Measurements from ENCODE around the gene CLRN1.

The CLRN1 gene

DNA sequence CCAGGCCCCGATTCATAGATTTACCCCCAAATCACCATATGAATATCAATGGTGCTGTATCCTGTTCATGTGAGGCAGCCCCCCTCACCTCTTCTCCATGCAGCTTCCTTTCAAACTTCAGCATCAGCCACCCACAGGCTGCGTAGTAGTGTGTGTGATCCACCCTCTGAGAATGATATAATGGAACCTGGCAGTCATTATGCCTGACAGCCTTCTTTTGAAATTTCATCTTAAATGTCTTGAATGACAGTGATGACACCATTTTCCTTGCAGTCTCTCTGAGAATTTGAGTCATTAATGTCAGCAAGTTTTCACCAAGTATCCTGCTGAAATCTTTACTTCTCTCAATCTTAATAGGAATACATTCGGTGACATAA is 3.5 kb upstream of the CLRN1 start:
- peak in 1 of 2 donors; percentile 14 for DNase-seq (ENCODE audit: low read depth in 2 of 2)

DNA sequence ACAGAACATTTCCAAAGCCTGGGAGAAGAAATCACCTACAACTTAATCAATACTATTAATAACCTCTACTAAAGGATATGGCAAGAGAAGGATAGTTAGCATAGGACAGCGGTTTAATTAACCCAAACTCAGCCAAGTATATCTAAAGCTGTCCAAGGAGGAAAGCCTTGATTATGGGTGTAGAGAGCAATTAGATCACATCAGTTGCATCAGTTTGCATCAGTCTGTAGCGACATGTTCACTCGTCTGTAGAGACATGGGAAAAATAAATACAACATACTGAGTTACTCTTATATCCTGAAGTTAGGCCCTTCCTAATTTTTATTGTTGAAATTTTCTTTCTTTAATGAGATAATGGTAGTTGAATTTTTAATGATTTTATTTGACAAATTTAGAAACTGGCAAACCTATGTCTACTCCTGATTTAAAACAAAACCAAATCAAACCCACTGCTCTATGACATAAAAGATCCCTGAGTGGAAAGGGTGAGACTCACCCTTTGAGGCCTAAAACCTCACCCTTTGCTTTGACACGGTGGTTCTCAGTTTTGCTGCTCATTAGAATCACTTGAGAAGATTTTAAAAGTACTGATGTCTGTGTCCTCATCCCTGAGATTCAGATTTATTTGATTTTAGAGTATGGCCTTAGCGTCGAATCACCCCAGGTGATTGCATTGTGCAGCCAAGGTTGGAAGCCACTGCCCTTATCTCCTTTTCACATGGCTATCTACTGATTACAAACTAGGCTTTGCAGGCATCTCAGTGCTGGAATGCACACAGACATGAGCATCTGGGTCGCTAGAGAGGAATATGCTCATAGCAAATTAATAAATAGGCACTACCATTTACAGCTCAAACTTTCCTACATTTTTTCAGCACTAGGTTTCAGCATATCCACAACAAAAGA is 2.8 kb upstream of the CLRN1 start:
- no peak for DNase-seq (ENCODE audit: low read depth in 2 of 2)

DNA sequence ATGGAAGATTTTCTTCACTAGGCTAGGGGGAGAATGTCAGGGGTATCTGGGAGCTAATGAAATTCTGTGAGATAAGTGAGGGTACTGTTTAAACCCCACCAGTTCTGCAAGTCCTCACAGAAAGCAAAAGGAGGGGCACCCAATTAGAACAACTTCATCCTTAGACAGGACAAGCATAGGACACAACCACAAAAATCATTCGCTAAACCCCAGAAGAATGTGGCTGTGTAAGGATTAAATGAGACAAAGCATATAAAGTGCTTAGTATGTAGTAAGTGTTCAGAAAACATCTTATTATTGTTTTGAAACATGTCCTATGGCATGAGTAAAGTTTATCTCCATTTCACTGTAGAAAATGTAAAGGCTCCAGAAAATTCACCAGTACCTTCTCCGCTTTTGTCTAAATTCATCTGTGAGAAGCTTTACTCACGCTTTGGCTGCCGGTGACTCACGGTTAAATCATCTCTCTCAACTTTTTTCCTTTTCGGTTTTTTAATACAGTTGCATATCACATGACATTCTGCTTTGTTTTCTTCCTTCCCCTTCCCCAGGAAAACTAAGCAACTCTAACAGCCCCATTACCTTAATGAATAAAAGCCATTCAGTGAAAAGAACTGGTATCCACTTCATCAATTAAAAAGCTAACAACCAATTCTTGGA is 1.7 kb downstream of the CLRN1 start:
- DNase-seq (ENCODE audit: low read depth in 2 of 2): no peak

DNA sequence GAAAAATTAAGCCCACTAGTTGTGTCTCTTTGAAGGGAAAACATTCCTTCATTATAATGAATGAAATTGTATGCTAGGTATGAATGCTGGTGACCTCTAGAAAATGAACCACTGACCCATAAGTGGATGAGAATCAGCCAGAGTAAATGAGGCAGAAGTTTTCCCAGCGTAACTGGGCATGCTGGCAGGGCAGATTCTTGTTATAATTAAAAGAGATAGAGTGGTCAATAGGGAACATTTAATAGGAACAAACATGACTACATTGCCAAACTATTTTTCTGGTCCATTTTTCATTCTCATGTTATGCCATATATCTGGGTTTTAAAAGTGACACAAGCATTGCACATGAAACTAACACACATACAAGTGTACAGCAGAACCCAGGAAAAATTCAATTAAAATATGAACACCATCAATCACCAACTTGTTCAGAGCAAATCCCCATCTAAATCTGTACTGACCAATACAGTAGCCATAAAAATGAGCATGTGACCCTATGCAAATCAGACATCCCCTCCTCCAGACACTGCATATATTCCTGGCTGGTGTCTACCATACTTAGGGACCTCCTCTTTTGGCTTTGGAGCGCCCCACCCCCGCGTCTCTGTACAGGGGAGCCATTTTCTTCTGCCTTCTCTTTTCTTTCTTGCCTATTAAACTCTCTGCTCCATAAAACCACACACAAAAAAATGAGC is 4.0 kb downstream of the CLRN1 start:
- DNase-seq (ENCODE audit: low read depth in 2 of 2): no peak

DNA sequence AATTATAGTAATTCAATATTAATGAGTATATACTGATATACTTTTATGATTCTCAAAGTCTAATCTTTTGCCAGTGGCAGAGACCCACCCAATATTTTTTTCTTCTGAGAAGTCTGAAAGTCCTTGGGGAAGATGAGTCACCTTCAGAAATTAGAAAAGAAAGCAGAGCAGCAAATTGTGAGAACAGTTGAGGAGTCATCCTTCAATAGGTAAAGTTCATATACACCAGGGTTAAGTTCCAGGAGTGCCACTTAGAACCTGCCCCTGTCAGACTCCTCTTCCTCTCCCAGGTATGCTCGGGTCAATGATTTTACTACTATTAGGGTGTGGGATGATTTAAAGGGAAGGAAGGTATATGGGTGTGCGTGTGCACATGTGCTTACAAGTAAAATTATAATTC is 7.1 kb downstream of the CLRN1 start:
- DNase-seq (ENCODE audit: low read depth in 2 of 2): no peak

DNA sequence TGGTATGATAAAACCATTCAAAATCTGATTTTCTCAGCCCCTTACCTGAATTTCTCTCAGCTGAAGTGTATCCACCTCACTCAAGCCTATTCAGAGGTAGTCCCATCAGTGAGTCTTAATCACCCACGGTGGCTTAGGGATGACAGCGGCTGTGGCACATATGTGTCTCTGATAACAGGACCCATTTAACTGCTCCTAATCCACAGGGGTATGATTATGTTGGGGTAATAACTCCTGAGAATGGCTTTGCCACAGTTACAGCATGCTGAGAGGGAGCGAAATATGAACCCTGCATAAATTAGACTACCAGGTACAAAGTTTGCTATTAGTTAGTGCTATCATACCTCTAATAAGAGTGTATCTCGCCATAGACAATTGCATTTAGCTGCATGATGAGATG is 10.6 kb downstream of the CLRN1 start:
- no peak for DNase-seq (ENCODE audit: low read depth in 2 of 2)

DNA sequence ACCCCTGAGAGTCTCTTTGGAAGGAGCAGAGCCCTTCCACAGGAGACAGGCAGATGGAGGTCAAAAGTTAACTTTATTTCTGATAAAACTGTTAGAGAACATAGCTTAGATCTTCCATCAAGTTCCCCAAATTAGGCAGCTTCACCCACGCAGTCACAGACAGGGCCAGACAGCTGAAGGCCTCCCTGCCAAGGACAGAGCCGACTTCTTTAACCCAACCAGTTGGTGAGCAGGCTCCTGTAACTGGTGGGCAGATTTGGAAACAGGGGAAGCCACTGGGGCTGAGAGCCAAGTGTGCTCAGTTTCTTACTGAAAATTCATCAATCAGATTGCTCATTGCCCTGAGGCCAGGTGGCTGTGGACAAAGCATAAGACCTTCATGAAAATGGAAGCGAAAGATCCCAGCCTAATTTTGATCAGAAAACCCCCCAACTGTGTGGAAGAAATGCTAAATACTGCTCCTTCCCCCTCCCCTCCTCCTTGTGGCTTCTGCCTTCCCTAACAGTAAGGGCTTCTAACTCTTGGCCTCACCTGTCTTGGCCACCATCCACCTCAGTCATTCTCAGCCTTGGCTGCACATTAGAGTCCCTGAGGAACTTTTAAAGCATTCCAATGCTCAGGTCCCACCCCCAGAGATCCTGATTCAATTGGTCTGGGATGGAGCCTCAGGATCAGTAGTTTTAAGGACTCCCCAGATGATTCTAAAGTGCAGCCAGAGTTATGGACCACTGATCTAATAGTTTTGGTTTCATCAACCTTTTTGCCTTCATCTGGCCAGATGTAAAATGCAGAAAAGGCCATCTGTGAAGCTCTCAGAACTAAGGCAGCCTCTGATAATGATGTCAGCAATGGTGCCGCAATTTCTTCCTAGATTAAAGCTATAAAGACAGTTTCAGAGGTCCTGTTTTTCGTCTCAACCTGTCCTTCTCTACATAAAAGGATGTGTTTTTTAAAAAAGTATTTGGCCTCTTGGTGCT is 11.5 kb downstream of the CLRN1 start:
- no peak for DNase-seq (ENCODE audit: low read depth in 2 of 2)

DNA sequence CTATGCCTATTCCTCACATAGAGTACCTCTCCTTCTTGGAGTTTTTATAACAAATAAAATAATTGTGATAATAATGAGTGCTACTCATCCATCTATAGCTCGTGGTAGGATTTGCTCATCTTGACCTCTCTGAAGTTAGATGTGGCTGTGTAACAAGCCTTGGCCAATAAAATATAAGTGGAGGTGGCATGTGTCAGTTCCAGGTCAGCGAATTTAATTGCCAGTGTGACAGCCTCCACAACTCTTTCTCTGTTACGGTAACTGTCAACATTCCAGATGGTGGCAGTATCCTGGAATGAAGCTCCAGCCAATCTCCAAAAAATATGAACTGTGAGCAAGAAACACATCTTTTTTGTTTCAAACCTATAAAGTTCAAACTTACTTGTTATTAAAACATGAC is 13.8 kb downstream of the CLRN1 start:
- no peak for DNase-seq (ENCODE audit: low read depth in 2 of 2)

DNA sequence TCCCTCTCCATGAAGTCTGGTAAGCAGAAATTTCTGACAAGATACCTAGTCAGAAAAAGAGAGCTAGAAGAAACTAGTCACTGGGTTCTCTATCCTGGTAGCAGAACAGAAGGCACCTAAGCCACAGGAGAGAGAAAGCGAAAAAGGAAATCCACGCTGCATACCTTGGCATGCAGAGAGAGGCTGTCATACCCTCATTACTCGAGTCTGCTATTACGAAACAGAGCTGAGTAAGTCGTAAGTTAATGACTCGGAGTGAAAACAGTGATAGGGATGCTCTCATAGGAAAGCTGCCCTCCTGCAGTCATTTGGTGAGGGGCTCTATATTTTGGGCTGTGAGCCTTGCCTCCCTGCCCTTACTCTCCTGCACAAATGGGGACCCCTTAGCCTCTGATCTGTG is 16.2 kb downstream of the CLRN1 start:
- no peak for DNase-seq (ENCODE audit: low read depth in 2 of 2)

DNA sequence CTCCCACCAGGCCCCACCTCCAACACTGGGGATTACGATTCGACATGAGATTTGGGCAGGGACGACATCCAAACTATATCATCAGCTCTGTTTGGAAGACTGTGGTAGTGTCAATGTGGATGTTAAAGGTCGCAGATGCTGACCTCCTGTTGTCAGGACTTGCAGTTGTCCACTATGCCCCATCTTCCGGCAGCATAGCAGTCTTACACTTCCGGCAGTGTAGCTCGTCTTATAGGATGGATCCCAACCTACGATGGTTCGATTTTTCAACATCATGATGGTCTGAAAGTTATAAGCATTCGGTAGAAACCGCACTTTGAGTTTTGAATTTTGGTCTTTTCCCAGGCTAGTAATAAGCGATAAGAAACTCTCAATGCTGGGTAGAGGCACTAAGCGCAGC is 20.6 kb downstream of the CLRN1 start:
- DNase-seq (ENCODE audit: low read depth in 2 of 2): no peak

DNA sequence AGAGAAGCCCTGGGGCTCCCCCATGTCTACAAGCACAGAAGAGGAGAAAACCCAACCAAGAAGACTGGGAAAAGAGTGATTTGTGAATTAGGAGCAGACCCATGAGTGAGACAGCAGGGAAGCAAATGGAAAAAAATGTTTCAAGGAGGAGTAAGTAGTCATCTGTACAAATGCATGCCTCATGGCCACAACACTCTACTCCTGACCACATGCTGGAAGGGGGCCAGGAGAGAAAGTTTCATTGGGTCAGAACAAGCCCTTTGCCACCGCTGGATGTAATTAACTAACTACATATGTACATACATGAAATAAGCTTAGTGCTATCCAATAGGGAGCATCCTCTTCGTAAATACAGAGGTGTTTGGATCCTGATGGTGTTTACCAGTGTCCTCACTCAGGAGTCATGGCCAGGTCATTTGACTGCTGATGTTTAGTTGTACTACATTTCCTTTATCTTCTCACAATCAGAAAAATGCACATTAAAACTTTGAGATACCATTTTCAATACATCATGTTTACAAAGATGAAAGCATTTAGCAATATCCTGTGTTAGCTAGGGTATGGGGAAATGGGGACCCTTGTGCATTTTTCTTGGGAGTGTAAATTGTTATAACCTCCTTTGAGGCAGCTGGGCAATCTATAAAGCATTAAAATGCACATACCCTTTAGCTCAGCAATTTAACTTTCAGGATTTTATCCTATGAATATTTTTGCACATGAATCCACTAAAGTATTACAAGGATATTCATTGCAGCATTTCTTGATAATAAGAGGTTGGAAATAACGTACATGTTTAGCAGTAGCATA is 27.1 kb downstream of the CLRN1 start:
- no peak for DNase-seq (ENCODE audit: low read depth in 2 of 2)

DNA sequence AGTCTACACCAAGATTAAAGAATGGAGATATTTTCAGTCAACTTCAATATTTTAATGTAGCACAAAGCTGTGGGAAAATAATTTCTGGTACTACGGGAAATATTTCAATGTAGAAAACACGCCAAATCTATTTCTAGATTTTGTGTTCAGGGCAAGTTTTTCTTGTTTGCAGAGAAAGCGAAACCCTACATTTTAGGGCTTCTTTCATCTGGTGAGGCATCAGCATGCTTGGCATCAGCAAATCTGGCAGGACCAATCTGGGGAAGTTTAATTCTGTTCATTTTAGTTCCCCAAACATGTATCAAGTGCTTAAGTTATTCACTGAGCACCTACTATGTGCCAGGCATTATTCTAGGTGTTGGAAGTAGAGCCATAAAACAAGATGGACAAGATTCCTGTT is 30.3 kb downstream of the CLRN1 start:
- no peak for DNase-seq (ENCODE audit: low read depth in 2 of 2)

DNA sequence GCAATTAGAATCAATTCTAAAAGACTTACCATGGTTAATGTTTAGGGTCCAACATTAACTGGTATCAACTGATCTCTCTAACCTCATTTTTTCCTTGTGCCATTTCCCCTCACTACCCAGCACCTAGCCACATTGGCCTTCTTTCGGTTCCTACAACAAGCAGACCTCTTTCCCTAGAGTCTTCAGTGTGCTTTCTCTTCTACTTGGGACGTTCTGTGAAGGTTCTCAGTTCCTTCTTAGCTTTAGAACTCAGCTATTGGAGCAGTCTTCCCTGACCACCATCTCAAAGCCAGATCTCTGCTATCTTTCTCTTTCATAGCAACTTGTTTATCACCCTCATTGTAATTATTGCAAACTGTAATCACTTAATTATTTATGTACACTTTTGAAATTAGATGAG is 35.8 kb downstream of the CLRN1 start:
- no peak for DNase-seq (ENCODE audit: low read depth in 2 of 2)

DNA sequence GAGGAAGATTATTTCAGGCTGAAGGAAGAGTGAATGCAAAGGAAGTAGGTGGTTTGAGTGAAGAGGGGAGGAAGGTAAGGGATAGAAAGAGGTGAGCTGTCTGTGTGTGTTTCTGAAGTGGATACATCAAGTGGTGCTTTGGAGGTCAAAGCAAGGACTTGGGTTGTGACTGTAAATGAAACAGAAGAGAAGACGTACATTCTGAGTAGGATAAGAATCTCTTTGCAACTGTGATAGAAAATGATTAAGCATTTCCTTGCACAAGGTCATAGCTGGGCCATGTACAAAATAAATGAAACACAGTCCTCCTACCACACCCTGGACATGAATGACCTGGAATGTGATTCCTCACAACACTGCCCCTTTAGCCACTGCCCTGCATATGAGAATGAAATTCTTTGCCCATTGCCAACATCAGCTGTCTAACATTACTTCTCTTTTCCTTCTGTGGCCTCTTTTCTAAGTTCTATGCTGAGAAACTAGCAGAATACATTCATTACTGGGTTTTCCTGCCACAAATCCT is 39.0 kb downstream of the CLRN1 start:
- no peak for DNase-seq (ENCODE audit: low read depth in 2 of 2)

DNA sequence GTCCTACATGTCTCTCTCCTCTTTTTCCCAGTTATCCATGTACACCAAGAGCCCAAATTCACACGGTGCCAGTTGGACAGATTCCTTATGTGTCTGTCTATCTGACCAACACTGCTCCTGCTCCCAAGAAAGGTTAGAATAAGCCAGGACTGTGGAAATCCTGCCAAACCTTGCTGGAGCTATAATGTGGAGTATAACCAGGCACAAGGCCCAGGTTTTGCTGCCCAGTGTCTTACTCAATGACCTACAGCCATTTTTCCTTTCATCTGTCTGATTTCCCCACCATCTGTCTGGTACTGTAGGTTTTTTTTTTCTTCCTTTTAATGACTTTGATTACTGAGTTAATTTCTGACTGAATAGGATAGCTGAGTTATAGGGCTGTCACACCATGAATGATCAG is 40.8 kb downstream of the CLRN1 start:
- no peak for DNase-seq (ENCODE audit: low read depth in 2 of 2)

DNA sequence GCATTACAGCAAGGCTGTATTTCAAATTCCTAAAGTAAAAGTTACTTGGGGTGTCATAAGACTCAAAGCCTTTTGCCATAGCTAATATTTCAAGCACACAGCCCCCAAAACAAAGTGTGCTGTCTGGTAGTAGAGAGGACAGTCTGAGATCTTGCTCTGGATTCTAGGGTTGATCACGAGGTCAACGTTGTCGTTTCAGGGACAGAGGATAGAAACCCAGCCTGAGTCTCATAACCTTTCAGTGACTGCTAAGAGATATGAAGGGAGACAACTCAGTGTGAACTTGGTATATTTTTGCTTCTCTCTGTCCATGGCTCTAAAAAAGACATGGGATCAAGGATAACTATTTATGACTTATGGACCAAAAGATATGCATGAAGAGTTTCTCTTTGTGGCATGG is 41.7 kb downstream of the CLRN1 start:
- DNase-seq (ENCODE audit: low read depth in 2 of 2): no peak

DNA sequence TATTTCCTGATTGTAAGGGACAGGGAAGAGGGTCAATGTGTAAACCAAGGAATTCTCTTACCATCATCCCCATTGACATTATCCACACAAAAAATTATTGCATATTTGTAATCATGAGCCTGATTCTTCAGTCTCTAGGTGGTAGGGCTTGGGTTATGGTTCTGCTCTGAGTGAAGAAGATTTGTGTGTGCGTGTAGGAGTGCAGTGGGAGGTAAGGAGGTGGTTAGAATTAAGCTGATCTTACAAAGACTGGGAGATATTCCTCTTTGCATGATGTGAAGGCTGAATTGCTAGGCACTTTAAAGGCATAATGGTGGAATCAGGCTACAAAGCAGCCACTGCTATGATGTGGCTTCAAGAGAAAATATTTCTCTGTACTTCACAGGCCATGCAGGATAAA is 44.3 kb downstream of the CLRN1 start:
- no peak for DNase-seq (ENCODE audit: low read depth in 2 of 2)

DNA sequence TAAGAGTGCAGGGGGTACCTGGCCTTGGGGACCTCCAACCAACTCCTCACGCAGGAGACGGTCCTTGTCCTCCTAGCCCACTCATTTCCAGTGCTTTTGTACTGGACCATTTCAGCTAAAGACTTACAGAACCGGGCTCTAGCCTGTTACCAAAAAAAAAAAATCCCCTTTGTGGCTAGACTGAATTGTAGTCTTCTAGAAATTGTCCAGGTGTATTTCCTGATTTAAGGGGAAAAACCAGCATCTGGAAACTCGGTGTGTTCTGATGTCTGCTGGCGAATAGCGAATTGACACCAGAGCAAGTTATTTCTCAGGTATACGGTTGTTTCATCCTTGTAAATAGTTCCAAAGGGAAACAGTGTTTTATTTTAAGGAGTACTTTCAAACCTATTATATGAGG is 46.2 kb downstream of the CLRN1 start:
- DNase-seq (ENCODE audit: low read depth in 2 of 2): no peak

DNA sequence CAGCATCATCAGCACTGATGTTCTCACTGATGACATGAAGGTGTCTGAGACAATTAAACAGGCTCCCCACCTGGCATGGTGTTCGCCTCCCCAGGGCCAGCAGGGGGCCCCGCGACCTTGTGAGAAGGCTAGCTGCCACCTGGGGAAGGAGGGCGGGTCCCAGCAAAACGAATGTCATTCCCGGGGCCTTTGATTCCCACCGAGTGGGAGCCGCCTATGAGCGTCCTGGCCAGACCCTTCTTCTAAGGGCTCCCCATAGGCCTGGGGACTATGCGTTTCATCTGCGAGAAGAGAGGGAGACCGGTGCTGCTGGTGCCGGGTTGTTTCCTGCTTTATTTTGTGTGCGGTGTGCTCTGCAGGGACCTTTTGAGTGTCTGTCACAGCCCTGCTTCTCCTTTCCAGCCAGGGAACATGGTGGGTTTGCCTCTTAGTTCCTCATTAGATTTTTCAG is 46.8 kb downstream of the CLRN1 start:
- peak; percentile 23 to 50 for DNase-seq (ENCODE audit: low read depth in 2 of 2)

DNA sequence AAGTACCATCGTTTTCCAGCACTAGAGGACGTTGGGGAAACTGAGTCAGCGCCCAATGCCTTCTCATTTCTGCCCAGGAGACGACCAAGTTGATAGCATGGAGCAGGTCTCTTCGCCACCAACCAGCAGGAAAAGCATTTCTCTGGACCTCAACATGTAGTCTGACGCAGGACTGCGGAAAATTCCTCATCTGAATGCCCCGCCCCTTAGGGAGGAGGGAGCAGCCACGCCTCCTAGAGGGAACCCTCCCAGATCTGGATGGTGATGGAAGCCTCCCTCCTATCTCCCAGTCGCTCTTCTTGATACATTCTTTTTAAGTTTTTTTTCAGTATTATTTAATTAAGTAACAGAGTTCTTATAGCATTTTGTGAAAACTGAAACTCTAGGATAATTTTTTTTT is 49.9 kb downstream of the CLRN1 start:
- DNase-seq (ENCODE audit: low read depth in 2 of 2): no peak

All from stimulated activated CD4-positive, alpha-beta T cell treated with anti-CD3 and anti-CD28 coated beads, Interleukin-15, amount 100 ng/mL, for 48 hours (primary cell).